Measurements from ENCODE around the gene NFYC. TPM values are rescaled to one million over a fixed set of nuclear protein-coding genes. Genes with fewer than 3 reads are reported as not detected.

Gene NFYC
- total RNA-seq, 1 experiment from 2014 or later: 46.5 TPM

- Mint-ChIP-seq H3K4me1 (no peaks in the 10 kb centered on the region), H3K4me3 (no peak overlapping the region), H3K27me3 (ENCODE audit: low read depth) (no peaks in the 10 kb centered on the region), H3K27ac (no peak overlapping the region), H3K36me3 (peaks cover 73% of the 10 kb centered on the region), H3K9me3 (no peaks in the 10 kb centered on the region)
- DNase-seq (ENCODE audit: low spot score) (no peak), ATAC-seq (no peak)
- TF ChIP-seq ZMAT4 (CRISPR knock-in tag; IDR thresholded peaks at IDR 0.05): no peak
- no peak for TF ChIP-seq ZSCAN18 (CRISPR knock-in tag; IDR thresholded peaks at IDR 0.05)
- TF ChIP-seq USF1 (CRISPR knock-in tag; IDR thresholded peaks at IDR 0.05): no peak
- TF ChIP-seq ZNF219 (CRISPR knock-in tag; IDR thresholded peaks at IDR 0.05; ENCODE audit: borderline replicate concordance): no peak
- no peak for TF ChIP-seq CREM (CRISPR knock-in tag; IDR thresholded peaks at IDR 0.05)
- TF ChIP-seq FOXP1 (CRISPR knock-in tag; IDR thresholded peaks at IDR 0.05; ENCODE audit: borderline replicate concordance): no peak
- TF ChIP-seq ZNF425 (CRISPR knock-in tag; conservative IDR thresholded peaks at IDR 0.05): no peak
- TF ChIP-seq IRF2 (CRISPR knock-in tag; IDR thresholded peaks at IDR 0.05; ENCODE audit: borderline replicate concordance, low read depth): no peak
- TF ChIP-seq ZBTB21 (CRISPR knock-in tag; IDR thresholded peaks at IDR 0.05; ENCODE audit: borderline replicate concordance): no peak
- ChIA-PET POLR2A (no interaction called here), CTCF (no interaction called here)
Observed at GRCh38 chr1:40760984-40761383, 69.5 kb downstream of the NFYC start.

- no peak for DNase-seq (ENCODE audit: low spot score)
- ATAC-seq: no peak
- Mint-ChIP-seq H3K4me1 (no peaks in the 10 kb centered on the region), H3K4me3 (no peak overlapping the region), H3K36me3 (peaks cover 75% of the 10 kb centered on the region), H3K9me3 (no peaks in the 10 kb centered on the region), H3K27ac (no peak overlapping the region), H3K27me3 (ENCODE audit: low read depth) (no peaks in the 10 kb centered on the region)
- CTCF ChIA-PET: no interaction called here
- POLR2A ChIA-PET: no interaction called here
- TF ChIP-seq TEAD4 (CRISPR knock-in tag; IDR thresholded peaks at IDR 0.05): no peak
- no peak for TF ChIP-seq E2F5 (CRISPR knock-in tag; IDR thresholded peaks at IDR 0.05)
- no peak for TF ChIP-seq IRF1 (CRISPR knock-in tag; IDR thresholded peaks at IDR 0.05)
- TF ChIP-seq CDX4 (CRISPR knock-in tag; IDR thresholded peaks at IDR 0.05; ENCODE audit: borderline replicate concordance): no peak
- TF ChIP-seq STAT6 (CRISPR knock-in tag; conservative IDR thresholded peaks at IDR 0.05; ENCODE audit: low read depth): no peak
- TF ChIP-seq ZNF423 (CRISPR knock-in tag; IDR thresholded peaks at IDR 0.05): no peak
- TF ChIP-seq SOX15 (CRISPR knock-in tag; IDR thresholded peaks at IDR 0.05): no peak
- TF ChIP-seq USF2 (CRISPR knock-in tag; IDR thresholded peaks at IDR 0.05): no peak
- TF ChIP-seq PREB (CRISPR knock-in tag; IDR thresholded peaks at IDR 0.05; ENCODE audit: borderline replicate concordance): no peak
- no peak for TF ChIP-seq CREB1 (CRISPR knock-in tag; IDR thresholded peaks at IDR 0.05)
- TF ChIP-seq ZNF512 (CRISPR knock-in tag; IDR thresholded peaks at IDR 0.05; ENCODE audit: borderline replicate concordance): no peak
Observed at GRCh38 chr1:40762144-40762923, 70.8 kb downstream of the NFYC start.
